Transverse colon (tissue), 4 donors: ENCODE data around the gene MRPL19.

Experiments
- POLR2A ChIP-seq: fragments of 450-650 bp; IDR thresholded peaks from one replicate; pipeline ENCODE4 v1.6.1; 2016; ENCODE audit warnings: antibody characterized with exemption, mild to moderate bottlenecking, moderate library complexity
- POLR2AphosphoS5 ChIP-seq, 3 donors: sonication (generic); formaldehyde crosslinking; IDR thresholded peaks; one replicate each; pipeline ENCODE4 v1.6.1; 2016; ENCODE audit warnings: antibody characterized with exemption in 3 of 3
- TF ChIP-seq, protein P1 (sequence below), 5 experiments: fragments of 200-600 bp in 3 of 5; fragments of 450-650 bp in 2 of 5; sonication (generic) in 3 of 5; IDR thresholded peaks; 1 replicate in 2 of 5; 2 replicates in 3 of 5; pipeline ENCODE4 v1.5.1; 2016 to 2017; ENCODE audit warnings: antibody characterized with exemption in 5 of 5, inconsistent platforms in 3 of 5, mild to moderate bottlenecking in 2 of 5, moderate library complexity in 1 of 5

DNA sequence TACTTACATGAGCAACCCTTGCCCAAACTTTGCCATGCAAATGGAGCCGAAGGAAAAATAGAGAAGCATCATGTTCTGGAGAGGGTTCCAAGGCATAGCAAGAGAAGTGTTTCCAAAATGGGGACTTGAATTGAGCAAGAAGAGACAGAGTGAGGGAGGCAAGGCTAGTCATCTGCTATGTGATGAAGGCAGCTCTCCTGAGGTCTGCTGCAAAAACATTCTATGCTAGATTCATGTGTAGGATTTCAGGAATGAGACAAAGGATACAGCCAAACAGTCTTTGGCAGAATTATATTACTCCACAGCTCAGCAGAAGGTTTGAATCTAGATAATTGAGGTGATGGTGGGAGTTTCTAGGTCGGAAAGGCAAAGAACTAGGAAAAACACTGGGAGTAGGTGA lies 24.1 kb upstream of the MRPL19 start:
- TF ChIP-seq, protein P1, sequence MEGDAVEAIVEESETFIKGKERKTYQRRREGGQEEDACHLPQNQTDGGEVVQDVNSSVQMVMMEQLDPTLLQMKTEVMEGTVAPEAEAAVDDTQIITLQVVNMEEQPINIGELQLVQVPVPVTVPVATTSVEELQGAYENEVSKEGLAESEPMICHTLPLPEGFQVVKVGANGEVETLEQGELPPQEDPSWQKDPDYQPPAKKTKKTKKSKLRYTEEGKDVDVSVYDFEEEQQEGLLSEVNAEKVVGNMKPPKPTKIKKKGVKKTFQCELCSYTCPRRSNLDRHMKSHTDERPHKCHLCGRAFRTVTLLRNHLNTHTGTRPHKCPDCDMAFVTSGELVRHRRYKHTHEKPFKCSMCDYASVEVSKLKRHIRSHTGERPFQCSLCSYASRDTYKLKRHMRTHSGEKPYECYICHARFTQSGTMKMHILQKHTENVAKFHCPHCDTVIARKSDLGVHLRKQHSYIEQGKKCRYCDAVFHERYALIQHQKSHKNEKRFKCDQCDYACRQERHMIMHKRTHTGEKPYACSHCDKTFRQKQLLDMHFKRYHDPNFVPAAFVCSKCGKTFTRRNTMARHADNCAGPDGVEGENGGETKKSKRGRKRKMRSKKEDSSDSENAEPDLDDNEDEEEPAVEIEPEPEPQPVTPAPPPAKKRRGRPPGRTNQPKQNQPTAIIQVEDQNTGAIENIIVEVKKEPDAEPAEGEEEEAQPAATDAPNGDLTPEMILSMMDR (IDR thresholded peaks at IDR 0.05), result no peak
- TF ChIP-seq POLR2A (no peak), POLR2AphosphoS5 (IDR thresholded peaks at IDR 0.05) (no peak)
